HG03159 (cell line): ENCODE data around the gene METTL8.
A peak's percentile ranks its signal among the peaks of the same experiment; 100 is the strongest.
"Not testable (repeated sequence)": the region's sequence is repeated elsewhere in the genome, so short reads cannot be mapped to it uniquely, and the experiment has no call there.

Experiments used
- ATAC-seq: cut with Tn5 transposase; IDR thresholded peaks from one replicate; pipeline ENCODE4 v1.9.1; 2021; ENCODE audit warnings: mild to moderate bottlenecking, moderate library complexity; ENCODE audit not compliant: unreplicated experiment

The METTL8 gene

GRCh38 chr2:171430516-171431410 lies 3.0 kb downstream of the METTL8 start:
- ATAC-seq: no peak

- not testable (repeated sequence) for ATAC-seq
Measured at GRCh38 chr2:171422710-171423495, 10.9 kb downstream of the METTL8 start.

DNA sequence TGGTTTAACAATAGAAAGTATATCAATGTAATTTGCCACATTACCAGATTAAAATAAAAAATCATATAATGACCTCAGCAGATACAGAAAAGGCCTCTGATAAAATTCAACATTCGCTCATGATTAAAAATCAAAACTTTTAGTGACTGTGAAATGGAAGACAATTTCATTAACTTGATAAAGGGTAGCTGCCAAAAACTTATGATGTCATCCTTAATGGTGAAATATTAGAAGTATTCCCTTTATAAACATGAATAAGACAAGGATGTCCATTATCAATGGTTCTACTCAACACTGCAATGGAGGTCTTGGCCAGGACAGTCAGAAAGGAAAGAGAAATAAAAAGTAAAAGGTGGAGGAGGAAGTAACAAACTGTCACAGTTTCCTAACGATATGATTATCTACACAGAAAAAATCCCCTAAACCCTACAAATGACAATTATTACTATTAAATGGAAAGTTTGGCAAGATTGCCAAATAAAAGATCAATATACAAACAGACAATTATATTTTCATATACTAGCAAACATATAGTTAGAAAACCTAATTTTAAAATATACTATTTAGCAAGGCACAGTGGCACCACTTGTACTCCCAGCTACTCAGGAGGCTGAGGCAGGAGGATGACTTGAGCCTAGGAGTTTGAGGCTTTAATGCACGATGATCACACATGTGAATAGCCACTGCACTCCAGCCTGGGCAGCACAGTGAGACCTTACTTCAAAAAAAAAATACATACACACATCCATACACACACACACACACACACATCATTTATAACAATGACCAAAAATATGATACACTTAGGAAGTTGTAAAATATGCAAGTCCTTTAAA lies 12.8 kb downstream of the METTL8 start:
- no peak for ATAC-seq

DNA sequence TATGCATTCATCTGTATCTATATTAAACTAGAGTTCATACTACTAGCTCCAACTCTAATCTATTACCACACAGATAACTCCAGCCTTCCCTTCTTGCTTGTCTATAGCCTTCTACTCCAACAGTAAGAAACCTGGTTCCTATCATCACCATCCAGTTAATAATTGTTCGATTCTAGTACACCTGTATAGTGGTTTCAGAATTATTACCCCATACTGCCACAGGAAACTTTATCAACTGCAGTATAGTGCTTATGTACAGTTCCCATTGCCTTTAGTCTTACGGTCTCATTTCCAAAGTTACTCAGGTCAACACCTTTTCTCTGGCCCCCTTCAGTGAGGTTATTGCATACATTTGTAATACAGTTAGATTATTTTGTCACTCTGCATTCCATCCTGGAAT lies 14.5 kb downstream of the METTL8 start:
- no peak for ATAC-seq

DNA sequence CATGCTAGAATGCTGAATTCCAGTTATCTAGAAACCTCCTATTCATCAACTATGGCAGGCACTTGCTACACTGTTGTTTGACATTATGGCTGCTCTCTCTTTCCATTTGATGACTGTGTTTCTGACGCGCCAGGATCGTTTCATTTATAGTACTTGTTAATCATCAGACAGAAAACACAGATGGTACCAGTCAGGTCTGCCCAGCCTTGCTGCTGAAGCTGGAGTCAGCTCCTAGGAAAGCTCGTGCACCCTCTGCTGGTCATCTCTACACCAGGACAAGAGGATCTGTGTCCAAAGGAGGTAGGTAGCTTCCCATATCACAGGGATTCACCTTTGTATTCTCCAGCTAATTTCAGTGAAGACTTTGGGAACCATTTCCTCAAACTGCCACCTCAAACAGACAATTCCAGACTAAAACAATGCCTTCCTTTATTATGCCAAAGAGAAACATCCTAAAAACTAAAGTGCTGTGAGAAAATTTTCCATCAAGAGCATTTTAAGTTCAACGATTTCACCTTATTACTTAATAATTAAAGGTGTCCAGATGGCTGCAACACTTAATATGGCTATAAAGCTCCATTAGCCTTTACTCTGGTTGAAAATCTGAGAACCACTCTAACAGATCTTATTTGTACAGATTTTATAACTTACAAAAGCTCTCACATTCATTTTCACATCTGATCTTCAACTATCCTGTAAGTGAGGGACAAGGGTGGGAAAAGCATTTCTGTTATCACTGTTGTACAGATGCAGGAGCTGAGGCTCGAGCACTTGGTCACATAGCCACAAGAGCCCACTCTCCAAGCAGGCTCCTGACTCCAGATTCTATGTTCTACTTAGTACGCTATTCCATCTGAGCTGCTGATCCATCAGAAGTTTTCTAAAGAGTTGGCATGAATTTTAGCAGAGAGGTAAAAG lies 17.5 kb downstream of the METTL8 start:
- ATAC-seq: peak; percentile 83

DNA sequence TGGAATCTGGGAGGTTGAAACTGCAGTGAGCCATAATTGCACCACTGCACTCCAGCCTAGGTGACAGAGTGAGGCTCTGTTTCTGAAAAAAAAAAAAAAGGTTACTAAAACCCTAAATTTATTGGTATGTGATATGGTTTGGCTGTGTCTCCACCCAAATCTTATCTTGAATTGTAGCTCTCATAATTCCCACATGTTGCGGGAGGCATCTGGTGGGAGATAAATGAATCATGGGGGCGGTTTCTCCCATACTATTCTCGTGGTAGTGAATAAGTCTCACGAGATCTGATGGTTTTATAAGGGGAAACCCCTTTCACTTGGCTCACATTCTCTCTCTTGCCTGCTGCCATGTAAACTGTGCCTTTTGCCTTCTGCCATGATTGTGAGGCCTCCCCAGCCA lies 19.1 kb downstream of the METTL8 start:
- not testable (repeated sequence) for ATAC-seq

- ATAC-seq: no peak
Measured at GRCh38 chr2:171412571-171413175, 21.1 kb downstream of the METTL8 start.

DNA sequence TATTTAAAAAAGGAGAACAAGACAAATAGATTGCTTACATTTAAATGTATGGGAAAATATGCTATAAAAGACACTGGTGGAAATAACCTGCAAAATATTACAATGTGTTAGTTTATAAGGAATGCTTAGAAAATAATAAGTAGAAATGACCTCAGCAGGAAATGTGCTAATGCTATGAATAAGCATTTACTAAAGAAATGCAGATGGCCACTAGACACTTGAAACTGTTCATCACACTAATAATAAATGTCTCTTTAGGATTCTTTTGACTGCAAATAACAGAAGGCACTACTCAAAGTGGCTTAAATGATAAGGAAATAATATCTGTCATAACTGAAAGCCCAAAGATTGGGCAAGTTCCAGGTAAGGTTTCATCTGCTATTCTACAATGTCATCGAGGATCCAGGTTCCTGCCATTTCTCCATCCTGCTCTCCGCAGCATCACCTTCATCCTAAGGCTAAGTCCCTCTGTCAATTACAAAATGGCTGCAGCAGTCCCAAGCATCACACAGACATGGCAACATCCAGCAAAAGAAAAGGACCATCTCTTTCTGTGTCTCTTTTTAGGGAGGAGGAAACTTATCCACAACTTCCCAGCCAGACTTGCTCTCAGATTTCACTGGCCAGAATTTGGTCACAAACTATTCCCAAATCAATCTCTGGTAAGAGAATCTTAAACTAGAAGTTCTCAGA lies 21.9 kb downstream of the METTL8 start:
- no peak for ATAC-seq

GRCh38 chr2:171411214-171411613 lies 22.6 kb downstream of the METTL8 start:
- no peak for ATAC-seq

GRCh38 chr2:171410624-171411023 lies 23.2 kb downstream of the METTL8 start:
- no peak for ATAC-seq

GRCh38 chr2:171410101-171410500 lies 23.7 kb downstream of the METTL8 start:
- no peak for ATAC-seq

GRCh38 chr2:171409436-171409971 lies 24.3 kb downstream of the METTL8 start:
- ATAC-seq: no peak

- ATAC-seq: no peak
Measured at GRCh38 chr2:171407676-171408044, 26.1 kb downstream of the METTL8 start.

DNA sequence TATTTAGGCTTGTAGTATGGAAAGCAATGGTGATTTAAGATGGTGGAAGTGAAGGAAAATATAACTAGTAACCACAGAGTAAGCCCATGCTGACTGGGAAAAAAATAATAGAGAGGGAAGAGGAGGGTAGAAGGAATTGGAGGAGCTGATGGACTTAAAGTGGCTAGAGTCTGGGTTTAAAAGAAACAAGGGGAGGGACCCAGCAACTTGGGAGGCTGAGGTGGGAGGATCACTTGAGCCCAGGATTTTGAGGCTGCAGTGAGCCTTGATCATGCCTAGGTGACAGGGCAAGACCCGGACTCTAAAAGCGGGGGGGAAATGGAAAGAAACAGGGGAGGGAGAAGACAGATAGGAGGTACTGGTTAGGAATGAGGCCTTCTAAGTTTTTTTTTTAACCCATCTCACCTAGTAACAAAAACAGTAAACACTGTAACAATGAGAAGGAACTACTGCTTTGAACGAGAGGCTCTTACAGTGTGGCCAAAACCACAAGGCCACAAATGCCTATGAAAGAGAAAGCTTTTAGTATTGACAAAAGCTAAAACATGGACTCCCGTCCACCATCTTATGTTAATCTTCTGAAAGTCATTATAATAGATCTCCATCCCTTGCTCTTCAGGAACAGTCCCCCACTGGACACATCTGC lies 26.6 kb downstream of the METTL8 start:
- peak; percentile 52 for ATAC-seq

DNA sequence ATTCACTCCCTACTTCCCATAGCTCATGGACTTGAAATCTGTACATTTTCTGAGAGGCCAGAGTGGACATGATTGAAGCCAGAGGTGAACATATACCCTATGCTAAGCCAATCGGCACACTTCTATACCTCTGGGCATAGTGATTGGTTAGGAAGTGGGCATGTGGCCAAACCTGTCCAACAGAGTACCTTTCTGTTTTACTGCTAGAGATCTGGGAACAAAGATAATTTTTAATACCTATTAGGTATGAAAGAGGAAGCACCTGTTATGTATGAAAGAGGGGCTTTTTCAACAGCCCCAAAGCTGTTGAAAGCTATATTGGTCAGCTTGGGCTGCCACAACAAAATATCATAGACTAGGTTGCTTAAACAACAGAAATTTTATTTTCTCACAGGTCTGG lies 27.7 kb downstream of the METTL8 start:
- ATAC-seq: peak; percentile 62

GRCh38 chr2:171405546-171405945 lies 28.2 kb downstream of the METTL8 start:
- no peak for ATAC-seq

- ATAC-seq: no peak
Measured at GRCh38 chr2:171404719-171405118, 29.1 kb downstream of the METTL8 start.

DNA sequence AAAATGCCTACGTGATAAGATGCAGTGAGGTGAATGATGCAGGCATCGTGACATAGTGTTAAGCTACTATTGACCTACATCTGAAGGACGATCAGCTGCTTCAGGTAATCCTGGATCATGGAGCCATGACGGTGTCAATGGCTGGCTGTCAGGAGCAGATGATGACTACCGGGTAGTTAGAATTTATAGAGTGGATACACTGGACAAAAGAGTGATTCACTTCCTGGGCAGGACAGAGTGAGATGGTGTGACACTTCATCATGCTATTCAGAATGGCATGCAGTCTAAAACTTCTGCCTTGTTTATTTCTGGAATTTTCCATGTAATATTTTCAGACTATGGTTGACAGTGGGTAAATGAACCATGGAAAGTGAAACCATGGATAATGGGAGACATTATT lies 29.5 kb downstream of the METTL8 start:
- ATAC-seq: no peak
